Right lobe of liver (tissue), 4 donors: ENCODE data around the gene ATE1.

Source experiments
- POLR2A ChIP-seq: fragments of 450-650 bp; IDR thresholded peaks from one replicate; pipeline ENCODE4 v1.6.1; 2017; ENCODE audit warnings: antibody characterized with exemption, mild to moderate bottlenecking
- TF ChIP-seq, protein P1 (sequence below), 4 donors: fragments of 200-600 bp in 3 of 4; fragments of 450-650 bp in 1 of 4; IDR thresholded peaks; one replicate each; pipeline versions ENCODE4 v1.5.1 to v1.8.0; 2016 to 2022; ENCODE audit warnings: antibody characterized with exemption in 4 of 4, mild to moderate bottlenecking in 2 of 4
- donor health status: DM: no; HTN: no; CAD: no.
- donor health status: DM: no; HTN: no; CAD: no.
- donor health status: DM: no; HTN: yes; CAD: no.

GRCh38 chr10:121800831-121801230 is 127.0 kb downstream of the ATE1 start:
- TF ChIP-seq, protein P1, sequence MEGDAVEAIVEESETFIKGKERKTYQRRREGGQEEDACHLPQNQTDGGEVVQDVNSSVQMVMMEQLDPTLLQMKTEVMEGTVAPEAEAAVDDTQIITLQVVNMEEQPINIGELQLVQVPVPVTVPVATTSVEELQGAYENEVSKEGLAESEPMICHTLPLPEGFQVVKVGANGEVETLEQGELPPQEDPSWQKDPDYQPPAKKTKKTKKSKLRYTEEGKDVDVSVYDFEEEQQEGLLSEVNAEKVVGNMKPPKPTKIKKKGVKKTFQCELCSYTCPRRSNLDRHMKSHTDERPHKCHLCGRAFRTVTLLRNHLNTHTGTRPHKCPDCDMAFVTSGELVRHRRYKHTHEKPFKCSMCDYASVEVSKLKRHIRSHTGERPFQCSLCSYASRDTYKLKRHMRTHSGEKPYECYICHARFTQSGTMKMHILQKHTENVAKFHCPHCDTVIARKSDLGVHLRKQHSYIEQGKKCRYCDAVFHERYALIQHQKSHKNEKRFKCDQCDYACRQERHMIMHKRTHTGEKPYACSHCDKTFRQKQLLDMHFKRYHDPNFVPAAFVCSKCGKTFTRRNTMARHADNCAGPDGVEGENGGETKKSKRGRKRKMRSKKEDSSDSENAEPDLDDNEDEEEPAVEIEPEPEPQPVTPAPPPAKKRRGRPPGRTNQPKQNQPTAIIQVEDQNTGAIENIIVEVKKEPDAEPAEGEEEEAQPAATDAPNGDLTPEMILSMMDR (IDR thresholded peaks at IDR 0.05) = no peak
- no peak for TF ChIP-seq POLR2A
